Stimulated activated CD4-positive, alpha-beta T cell treated with anti-CD3 and anti-CD28 coated beads, Interleukin-15, amount 100 ng/mL, for 24 hours (primary cell): ENCODE measurements around the gene COL5A3.
"Not testable (repeated sequence)": the region's sequence is repeated elsewhere in the genome, so short reads cannot be mapped to it uniquely, and the experiment has no call there.

ENCODE experiments used
- DNase-seq: peaks from one replicate; pipeline ENCODE4 v3.0.0-alpha.2; 2020

The COL5A3 gene

DNA sequence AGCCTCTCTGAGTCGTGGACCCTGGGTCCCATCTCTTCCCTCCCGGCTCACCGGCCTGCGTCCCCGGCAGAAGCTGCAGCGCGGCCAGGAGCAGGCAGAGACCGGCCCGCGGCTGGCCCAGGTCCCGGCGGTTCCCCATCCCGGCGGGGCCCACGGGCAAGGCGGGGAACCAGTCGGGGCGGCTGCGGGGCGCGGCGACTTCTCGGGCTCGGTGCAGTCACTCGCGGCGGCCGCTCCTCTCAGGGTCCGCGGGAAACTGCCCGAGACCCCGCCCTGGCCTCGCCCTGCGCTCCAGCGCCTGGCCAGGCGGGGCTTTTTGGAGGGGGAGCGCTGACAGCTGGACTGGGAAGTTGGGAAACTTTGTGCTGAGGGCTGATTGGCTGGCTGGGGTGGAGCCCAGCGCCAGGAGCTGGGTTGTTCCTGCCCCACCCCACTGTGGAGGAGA lies at the start of gene COL5A3:
Gene COL5A3, minus strand, starts transcription at position 258 of the 445 bp plus-strand sequence. Its CDS starts 119 bp downstream, at position 139.
- no peak for DNase-seq

DNA sequence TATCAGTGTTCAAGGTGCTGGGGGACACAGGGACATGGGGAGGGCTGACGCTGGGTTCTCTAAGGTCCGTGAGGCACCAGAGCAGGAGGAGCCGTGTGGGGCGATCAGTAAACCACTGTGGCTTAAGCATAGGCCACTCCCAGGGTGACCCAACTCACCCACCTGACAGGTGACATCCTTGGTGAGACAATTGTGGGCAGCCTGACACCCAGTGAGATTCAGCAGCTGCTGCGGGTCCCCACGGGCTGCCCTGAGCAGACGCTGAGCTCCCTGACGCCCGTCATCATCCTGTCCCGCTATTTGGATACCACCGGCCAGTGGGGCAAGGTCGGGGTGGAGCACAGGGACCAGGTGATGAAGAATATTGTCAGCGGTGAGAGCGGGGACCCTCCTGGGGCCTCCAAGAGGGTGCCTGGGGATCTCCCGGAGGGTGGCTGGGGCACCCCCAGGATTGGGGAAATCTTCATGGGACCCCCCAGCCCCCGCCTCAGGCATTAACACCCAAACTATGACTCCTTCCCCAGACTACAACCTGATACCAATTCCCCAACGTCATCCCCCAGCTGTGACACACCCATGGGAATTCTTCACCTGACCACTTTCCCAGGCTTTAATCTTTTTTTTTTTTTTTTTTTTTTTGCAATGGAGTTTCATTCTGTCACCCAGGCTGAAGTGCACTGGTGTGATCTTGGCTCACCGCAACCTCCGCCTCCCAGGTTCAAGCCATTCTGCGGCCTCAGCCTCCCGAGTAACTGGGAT lies 42.5 kb upstream of the COL5A3 start:
- DNase-seq, result no peak

DNA sequence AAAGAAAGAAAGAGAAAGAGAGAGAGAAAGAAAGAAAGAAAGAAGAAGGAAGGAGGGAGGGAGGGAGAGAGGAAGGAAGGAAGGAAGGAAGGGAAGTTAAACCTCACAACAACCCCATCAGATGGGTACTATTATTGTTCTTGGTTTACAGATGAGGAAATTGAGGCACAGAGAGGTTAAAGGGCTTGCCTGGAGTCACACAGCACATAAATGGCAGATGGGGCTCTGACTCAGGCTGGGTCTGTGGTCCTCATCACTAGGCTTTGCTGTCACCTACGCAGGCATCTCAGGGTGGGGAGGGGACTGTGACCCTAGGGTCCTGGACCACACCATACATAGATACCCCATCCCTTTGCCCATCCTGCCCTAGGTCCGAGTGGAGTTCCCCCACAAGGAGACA lies 39.3 kb upstream of the COL5A3 start:
- no peak for DNase-seq

DNA sequence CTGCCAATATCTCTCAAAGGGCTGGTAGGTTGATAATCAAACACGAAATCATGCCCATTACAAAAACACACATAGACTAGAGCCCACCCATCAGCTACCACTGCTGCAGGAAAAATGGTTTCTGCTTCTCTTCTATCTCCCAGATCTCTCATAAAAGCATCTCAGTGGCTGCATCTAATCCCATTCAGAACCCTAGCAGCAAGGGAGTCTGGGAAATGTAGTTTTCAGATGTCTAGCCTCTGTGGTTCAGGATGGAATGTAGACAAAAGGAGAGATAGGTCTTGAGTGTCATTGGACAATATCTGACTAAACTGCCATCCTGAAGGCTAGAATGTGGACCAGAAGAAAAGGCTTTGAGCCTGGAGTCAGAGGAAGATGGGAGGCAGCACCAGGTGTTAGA lies 35.1 kb upstream of the COL5A3 start:
- DNase-seq, result no peak

DNA sequence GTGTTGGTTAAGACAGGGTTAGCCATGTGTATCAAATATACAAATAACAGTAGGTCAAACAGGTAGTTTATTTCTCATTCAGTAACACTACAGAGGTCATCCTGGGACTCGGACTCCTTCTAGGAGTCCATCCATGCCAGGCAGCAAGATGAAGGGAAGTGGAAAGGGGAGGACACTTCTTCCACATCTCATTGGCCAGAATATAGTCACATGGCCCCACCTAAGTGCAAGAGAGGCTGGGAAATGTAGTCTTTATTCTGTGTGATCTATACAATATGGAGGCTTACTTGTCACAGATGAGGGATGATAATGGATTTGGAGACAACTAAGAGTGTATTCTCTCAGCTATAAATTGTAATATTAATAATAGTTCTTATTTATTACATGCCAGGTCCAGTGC lies 34.1 kb upstream of the COL5A3 start:
- no peak for DNase-seq

DNA sequence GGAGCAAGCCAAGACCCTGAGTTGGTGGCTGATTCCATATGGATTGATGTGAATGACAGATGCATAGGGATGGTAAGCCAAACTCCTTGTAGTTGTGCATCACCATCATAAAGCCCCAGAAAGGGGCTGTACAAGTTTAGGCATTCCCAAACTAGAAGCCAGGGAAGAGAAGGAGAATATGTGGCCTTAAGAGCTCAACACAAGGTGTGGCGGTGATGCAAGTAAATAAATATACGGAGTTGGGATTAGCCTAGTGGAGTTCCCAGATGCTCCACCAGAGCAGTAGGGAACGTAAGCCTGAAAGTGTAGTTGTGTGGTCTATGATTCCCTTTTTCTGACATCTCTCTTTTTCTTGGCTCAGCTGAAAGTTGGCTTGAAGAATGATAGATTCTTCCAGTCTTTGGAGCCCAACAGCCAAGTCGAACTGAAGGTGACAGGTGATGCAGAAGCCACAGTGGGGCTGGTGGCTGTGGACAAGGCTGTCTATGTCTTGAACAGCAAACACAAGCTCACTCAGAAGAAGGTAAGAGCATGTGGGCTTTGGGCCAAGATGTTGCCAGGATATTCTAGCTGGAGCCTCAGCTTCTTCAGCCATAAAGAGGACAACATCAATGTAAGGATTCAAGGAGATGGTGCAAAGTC lies 33.1 kb upstream of the COL5A3 start:
- DNase-seq, result no peak

DNA sequence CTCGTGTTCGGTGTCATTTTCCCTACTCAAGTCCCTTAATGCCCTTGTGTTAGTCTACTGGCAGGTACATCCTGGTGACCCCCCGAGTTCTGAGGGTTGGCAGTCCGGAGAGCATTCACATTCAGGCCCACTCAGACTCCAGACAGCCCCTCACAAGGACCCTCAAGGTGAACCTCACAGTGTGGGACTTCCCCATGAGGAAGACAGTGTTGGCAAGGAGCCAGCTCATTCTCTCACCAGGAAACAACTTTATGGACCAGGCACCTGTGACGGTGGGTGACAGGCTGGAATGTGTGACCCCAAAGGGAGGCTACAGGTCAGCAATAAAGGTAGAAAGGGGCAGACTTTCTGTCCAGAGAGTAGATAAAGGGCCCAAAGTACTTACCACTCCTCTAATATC lies 27.5 kb upstream of the COL5A3 start:
- no peak for DNase-seq

DNA sequence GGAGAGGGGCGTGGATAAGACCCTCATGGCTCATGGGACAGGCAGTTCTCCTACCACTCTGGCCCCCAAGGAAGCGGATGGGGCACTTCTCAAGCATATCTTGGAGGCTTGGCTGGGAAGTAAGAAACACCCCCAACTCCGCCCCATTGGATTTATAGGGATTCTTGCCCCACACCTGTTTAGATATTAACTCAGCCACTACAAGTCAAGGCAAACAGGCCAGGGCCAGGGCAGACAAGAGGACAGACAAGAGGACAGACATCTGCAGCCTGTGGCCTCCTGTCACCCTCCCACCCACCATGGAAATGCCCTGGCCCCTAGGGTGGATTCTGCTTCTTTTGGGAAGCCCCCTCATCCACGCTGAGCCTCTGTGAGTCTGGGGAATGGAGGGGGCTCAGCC lies 27.1 kb upstream of the COL5A3 start:
- no peak for DNase-seq

DNA sequence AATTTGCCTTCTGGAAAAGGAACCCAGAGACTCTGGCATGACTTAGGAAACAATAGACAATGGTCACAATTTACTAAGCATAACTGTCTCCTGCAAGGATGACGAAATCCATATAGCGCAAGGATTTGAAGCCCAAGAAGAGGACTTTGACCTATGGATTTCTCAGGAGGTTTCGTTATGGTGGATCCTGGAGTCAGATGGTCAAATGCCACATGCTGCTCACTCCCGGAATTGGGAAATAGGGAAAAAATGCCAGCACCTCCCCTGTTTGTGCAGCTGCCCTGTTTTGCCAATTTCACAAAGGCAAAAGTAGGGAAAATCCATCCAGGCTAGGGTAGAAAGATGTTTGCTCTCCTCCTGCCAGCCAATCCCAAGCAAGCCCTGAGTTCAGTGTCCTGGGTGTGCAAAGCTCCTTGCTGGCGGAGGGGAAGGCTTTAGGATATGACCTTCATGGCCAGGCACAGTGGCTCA lies 26.3 kb upstream of the COL5A3 start:
- no peak for DNase-seq

DNA sequence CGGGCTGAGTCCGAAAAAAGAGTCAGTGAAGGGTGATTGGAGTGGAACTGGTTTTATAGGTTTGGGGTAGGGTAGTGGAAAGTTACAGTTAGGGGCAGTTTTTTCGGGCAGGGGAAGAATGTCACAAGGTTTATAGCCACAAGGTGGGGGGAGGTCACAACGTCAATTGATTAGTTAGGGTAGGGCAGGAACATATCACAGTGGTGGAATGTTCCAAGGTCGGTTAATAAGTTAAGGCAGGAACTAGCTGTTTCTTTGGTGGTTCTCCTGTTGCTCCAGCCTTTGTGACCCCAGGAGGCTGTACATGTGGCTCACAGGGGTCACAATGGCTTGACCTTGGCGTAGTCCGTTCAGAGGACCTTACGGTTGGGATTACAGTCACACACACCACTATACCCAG lies 23.3 kb upstream of the COL5A3 start:
- DNase-seq, result no peak

DNA sequence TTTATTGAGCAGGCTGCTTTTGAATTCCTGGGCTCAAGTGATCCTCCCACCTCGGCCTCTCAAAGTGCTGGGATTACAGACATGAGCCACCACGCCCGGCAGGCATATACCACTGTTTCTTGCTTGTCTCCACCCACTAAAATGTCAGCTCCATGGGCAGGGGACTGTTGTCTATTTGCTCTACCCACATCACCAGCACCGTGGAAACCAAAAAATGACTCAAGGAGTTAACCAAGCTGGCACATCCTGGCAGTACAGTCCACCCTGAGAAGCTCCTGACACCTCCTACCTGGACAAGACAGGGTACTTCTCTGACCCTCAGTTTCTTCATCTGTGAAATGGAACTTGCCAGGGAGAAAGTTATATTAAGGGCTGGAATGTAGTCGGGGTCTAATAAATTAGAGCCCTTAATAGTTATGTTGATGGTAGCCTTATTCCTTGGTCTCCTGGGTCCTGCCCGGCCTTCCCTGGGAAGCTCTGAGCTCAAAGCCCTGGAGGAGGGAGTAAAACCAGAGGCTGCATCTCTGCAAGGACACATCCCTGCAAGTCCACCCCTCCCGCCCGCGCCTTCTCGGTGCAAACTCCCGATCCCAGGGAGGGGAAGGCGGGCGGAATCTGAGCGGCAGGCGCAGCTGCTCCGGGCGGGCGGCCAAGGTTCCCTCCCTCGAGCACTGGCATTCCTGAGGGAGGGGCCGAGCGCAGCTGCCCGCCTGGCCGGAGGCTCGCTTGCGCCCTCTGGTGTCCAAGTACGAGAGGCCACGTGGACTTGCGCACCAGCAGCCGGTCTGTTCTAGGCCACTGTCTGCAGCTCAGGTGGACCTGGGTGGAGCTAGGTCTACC lies 17.1 kb upstream of the COL5A3 start:
- DNase-seq, result peak; percentile 89

DNA sequence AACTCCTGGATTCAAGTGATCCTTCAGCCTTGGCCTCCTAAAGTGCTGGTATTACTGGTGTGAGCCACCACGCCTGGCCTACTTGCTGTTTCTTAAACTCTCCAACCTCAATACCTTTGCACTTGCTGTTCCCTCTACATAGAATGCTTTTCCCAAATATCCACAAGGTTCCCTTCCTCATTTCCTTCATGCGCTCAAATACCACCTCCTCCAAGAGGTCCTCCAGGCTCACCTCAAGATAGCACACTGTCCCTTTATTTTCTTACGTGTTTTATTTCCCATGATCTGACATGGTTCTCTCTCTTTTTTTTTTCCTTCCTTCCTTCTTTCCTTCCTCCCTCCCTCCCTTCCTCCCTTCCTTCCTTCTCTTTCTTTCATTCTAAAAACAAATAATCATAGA lies 16.4 kb upstream of the COL5A3 start:
- DNase-seq, result no peak

DNA sequence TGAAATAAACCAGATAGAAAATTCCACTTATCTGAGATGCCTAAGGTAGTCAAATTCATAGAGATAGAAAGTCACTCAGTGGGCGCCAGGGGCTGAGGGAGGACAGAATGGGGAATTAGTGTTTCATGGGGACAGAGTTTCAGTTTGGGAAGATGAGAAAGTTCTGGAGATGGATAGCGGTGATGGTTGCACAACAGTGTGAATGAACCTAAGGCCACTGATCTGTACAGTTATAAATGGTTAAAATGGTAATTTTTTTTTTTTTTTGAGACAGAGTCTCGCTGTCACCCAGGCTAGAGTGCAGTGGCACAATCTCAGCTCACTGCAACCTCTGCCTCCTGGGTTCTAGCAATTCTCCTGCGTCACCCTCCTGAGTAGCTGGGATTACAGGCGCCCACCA lies 12.8 kb upstream of the COL5A3 start:
- DNase-seq, result not testable (repeated sequence)

DNA sequence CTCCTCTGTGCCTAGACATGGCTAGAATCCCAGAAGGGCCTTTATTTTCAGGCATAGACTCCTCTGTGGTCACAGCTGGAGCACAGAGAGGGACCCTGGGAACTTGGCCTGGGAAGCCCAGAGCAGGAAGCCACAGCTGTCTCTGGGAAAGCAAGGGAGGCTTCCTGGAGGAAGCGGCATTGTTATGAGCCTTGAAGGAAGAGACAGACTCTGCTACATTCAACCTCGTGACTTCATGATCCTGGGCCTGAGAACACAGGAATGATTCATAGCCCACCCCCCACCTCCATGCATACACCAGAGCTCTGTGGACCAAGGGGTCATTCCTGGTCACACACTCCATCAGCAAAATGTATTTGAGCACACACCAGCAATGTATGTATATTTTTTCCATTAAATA lies 11.6 kb upstream of the COL5A3 start:
- no peak for DNase-seq

DNA sequence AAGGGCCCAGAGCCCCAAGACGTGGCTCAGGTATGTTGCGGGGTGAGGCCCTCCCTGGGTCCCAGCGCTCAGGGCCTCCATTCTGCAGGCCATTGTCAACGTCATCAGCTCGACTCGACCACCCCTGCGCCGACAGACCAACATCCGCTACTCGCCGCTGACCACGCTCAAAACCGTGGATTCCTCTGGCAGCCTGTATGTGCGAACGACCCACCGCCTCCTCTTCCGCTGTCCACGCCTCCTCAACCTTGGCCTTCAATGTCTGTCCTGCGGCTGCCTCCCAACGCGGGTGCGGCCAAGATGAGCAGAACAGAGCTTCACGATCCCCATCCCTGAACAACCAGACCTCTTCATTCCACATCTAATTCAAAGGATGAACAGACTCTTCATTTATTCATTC lies 11.1 kb upstream of the COL5A3 start:
- DNase-seq, result no peak

DNA sequence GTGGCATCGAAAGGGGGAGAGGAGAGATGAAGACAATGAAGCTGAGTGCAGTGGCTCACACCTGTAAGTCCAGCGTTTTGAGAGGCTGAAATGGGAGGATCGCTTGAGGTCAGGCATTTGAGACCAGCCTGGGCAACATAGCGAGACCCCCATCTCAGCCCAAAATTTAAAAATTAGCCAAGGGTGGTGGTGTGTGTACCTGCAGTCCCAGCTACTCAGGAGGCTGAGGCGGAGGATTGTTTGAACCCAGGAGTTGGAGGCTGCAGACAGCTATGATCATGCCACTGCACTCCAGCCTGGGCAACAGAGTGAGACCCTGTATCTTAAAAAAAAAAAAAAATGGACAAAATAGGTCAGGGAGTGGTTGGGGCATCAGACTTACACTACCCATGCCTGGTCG lies 10.5 kb upstream of the COL5A3 start:
- DNase-seq, result no peak

DNA sequence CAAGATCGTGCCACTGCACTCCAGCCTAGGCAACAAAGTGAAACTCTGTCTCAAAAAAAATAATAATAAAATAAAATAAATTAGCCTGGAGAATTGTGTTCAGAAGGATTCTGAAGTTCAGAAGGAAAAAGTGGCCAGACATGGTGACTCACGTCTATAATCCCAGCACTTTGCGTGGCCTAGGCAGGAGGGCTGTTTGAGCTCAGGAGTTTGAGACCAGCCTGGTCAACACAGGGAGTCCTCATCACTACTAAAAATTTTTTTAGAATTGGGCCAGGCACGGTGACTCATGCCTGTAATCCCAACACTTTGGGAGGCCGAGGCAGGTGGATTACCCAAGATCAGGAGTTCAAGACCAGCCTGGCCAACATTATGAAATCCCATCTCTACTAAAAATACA lies 8.9 kb upstream of the COL5A3 start:
- no peak for DNase-seq

DNA sequence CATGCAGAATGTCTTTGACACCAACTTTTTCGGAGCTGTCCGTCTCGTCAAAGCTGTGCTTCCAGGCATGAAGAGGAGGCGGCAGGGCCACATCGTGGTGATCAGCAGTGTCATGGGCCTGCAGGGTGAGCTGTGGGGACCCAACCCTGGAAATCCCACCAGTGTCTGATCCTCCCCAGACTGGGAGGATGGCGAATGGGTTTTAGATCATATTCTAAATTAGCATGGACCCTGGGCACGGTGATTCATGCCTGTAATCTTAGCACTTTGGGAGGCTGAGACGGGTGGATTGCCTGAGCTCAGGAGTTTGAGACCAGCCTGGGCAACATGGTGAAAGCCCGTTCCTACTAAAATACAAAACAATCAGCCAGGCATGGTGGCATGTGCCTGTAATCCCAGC lies 8.5 kb upstream of the COL5A3 start:
- DNase-seq, result no peak

DNA sequence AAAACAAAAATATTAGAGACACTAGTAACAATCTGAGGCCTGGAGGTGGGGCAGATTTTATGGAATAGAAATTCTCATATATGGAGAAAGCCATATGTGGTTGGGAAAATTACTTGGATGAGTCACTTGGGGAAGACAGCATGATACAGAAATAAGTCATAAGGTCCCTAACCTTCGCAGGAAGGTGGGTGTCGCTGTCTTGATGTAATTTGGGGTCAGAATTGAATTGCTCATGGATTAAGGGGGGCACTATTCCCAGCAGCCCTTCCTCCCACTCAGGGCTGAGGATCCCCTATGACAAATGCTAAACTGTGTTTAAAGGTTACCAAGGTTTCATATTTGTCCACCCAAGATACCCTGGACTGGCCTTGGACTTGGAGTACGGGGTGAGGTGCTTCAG lies 8.0 kb upstream of the COL5A3 start:
- no peak for DNase-seq

DNA sequence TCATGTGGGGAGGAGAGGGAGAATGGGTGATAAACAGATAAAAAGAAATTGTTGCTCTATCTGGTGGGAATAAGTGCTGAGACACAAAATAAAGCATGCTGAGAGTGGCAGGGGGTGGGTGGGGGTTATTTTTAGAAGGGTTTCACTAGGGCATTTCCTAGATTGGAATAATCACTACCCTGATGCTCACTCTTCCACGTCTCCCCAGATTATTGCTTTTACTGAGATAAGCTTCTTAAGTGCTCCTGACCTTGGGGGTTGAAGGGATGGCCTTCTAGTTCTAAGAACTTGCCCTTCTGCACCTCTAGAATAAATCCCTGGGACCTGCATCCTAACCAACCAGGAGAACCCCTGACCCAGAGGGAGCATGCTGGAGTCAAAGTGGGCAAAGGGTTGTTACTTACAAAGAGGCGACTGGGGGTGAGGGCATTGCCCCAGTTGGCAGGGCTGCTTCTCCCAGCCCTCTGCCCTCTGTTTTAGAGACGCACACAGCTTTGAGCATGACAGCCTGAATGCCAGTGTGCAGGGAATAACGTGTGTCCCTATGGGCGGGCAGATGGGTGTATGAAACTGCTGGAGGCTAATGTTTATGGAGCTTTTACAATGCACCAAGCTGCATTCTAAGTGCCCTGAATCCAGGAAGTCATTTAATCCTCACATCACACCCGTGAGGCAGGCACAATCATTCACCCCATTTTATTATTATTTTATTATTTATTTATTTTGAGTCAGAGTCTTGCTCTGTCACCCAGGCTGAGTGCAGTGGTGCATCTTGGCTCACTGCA lies 3.7 kb upstream of the COL5A3 start:
- DNase-seq, result no peak

DNA sequence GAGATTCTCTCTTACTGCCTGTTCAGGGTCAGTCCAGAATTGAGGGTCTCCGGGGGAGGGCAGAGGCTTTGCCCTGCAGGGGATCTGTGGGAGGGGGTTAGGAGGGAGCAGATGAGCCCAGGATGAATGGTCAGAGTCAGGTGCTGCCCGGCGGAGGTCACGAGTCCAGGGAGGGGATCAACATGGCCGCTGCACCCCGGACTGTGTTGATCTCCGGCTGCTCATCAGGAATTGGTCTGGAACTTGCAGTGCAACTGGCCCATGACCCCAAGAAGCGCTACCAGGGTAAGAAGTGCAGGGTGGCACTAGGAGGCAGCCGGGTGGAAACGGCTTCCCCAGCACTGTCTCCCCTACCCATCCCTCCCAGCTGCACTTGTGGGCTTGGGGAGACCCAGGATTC lies 3.0 kb upstream of the COL5A3 start, which contains the start of gene RDH8:
Gene RDH8, plus strand, starts transcription at position 168 of the 400 bp plus-strand sequence. Its CDS starts 15 bp downstream, at position 183.
- DNase-seq, result no peak

DNA sequence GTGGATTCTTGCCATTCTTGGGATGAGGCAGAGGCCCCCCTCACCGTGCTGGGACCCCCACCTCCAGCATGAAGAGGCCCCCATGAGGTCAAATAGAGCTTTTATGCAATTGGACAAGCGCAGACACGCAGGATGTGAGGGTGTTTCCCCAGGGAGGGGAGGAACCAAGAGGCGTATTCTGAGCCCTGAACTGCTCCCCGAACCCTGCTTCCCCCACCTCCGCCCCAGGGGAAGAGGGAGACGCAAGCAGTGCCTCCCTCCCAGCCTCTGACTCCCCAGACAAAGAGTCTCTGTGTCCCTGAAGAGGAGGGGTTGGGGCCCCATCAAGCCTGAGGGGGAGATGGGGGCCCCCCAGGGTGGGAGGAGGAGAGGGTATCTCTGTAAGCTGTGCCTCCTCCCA lies 1.7 kb upstream of the COL5A3 start:
- DNase-seq, result no peak

DNA sequence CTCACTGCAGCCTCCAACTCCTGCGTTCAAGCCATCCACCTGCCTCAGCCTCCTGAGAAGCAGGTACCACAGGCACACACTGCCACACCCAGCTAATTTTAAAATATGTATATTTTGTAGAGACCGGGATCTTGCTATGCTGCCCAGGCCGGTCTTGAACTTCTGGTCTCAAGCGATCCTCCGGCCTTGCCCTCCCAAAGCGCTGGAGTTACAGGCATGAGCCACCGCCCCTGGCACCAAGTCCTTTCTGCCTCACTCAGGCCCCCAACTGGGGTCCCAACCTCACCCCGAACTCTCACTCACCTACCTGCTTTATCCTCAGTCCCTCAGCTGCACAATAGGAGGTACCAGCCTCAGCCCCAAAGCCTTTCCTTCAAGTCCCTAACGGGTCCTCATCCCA lies 635 bp upstream of the COL5A3 start:
- no peak for DNase-seq
